Measurements from ENCODE around the gene CHFR.

GRCh38 chr12:132786192-132786591 lies 101.2 kb downstream of the CHFR start:
- TF ChIP-seq POLR2AphosphoS5 (IDR thresholded peaks at IDR 0.05; ENCODE audit: low read depth, low read length) (no peak), TAF1 (IDR thresholded peaks at IDR 0.05; ENCODE audit: borderline replicate concordance, low read depth, low read length) (no peak)

All from GM12892 (cell line).